T-helper 17 cell (primary cell): Measurements from ENCODE around the gene CARF. TPM values are rescaled to one million over a fixed set of nuclear protein-coding genes. Genes with fewer than 3 reads are reported as not detected.

Source experiments
- ATAC-seq: fragments of 150-1000 bp; cut with Tn5 transposase; 2 replicates; pipeline ENCODE4 v1.10.0; 2021; ENCODE audit warnings: mild to moderate bottlenecking, moderate library complexity
- DNase-seq, 3 donors: peaks; one replicate each; pipeline versions ENCODE4 v3.0.0 to v3.0.0-alpha.2; 2020 to 2021
- H3K9me3 ChIP-seq: one replicate; pipeline ENCODE4 v1.7.0; 2013; ENCODE audit warnings: low read length, mild to moderate bottlenecking; ENCODE audit not compliant: control insufficient read depth, poor library complexity, severe bottlenecking
- H3K27ac Mint-ChIP-seq: one replicate; pipeline ENCODE4 v1.8.0; 2022; ENCODE audit warnings: mild to moderate bottlenecking, moderate library complexity, mixed read lengths
- H3K27me3 Mint-ChIP-seq: one replicate; pipeline ENCODE4 v1.8.0; 2022; ENCODE audit warnings: mixed read lengths
- H3K36me3 Mint-ChIP-seq: one replicate; pipeline ENCODE4 v1.8.0; 2022; ENCODE audit warnings: low read depth, mixed read lengths
- H3K4me1 Mint-ChIP-seq: one replicate; pipeline ENCODE4 v1.8.0; 2022; ENCODE audit warnings: mild to moderate bottlenecking, mixed read lengths
- H3K4me3 Mint-ChIP-seq: one replicate; pipeline ENCODE4 v1.8.0; 2022; ENCODE audit warnings: mild to moderate bottlenecking, moderate library complexity, mixed read lengths
- total RNA-seq, 4 donors: library from RNA in 2 of 4; stranded (reverse) in 2 of 4; gene quantifications; one replicate each; pipeline ENCODE4 v1.2.3 and lab custom pipeline; 2022 to 2026

CARF gene
- total RNA-seq, 2 donors from 2014 or later: 10.5 to 11.5 TPM

DNA sequence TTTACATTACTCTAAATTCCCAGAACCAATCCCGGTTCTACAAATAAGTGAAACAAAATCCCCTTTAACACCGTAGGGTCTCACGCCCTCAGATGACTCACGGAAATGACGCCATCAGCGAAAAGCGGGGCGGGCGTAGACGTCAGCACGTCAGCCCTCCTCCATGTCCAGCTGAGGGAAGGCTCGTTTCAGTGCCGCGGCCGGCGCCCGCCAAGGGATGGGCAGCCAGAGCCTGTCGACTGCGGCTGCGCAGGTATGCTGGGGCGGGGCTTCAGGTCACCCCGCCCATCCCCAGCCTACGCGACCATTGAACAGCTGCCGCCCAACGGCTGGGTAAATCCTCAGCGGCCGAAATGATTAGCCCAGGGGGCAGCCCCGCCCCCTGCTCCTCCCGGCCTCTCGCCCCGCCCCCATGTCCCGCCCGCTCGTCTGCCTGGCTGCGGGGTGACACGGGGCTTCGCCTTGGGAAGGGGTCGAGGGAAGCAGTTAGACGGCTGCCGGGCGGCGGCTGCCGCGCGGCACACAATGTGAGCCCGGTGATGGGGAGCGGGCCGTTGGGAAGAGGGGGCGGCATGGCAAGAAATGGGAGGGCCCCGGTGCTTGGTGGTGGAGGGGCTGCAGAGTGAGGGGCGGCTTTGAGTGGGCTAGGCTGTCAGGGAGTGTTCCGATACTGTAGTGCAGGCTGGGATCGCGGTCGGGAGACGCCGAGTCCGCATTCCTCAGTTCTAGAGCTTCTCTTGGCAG, 102.6 kb downstream of the CARF start, which contains the start of gene NBEAL1:
TSS of gene NBEAL1 (plus strand) at position 420 of the 744 bp plus-strand sequence. CDS start 1,510 bp downstream, outside the sequence.
- Mint-ChIP-seq H3K27ac (peak within 1 kb of the TSS; percentile 97), H3K27me3 (no peaks in the 10 kb centered on the region), H3K4me3 (peak within 1 kb of the TSS; percentile 95), H3K36me3 (peaks cover 4% of the 10 kb centered on the region), H3K4me1 (peaks cover 28% of the 10 kb centered on the region)
- ATAC-seq (peak; percentile 92), DNase-seq (peak; percentile 95 to 96 (median 95))
- H3K9me3 ChIP-seq: no peaks in the 10 kb centered on the region

DNA sequence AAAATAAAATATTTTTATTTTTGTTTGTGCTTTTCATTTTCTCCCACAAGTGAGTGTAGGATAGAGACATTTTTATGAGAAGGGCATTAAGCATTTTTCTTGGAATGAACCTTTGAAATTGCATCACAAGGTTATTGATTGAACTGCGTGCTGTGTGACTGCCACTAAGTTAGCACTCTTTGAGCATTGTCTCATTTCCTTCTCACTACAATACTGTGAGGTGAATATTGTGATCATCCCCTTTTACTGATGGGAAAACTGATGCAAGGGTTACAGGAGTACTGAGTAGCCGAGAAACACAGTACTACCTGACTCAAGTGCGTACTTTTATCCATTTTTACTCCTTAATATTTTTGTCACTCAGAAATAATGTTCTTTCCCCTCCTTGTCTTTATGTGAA, 104.6 kb downstream of the CARF start:
- no peak for ATAC-seq
- Mint-ChIP-seq H3K4me1 (peaks cover 28% of the 10 kb centered on the region), H3K27ac (no peak overlapping the region), H3K4me3 (peak overlapping the region; percentile 25), H3K36me3 (peaks cover 4% of the 10 kb centered on the region), H3K27me3 (no peaks in the 10 kb centered on the region)
- DNase-seq: no peak
- H3K9me3 ChIP-seq: no peaks in the 10 kb centered on the region

GRCh38 chr2:203018181-203018580, 106.1 kb downstream of the CARF start:
- H3K27ac Mint-ChIP-seq: peak overlapping the region; percentile 54
- no peaks in the 10 kb centered on the region for H3K9me3 ChIP-seq
- ATAC-seq (no peak), DNase-seq (no peak)
- peaks cover 21% of the 10 kb centered on the region for H3K4me1 Mint-ChIP-seq
- no peak overlapping the region for H3K4me3 Mint-ChIP-seq
- no peaks in the 10 kb centered on the region for H3K27me3 Mint-ChIP-seq
- H3K36me3 Mint-ChIP-seq: peaks cover 4% of the 10 kb centered on the region

DNA sequence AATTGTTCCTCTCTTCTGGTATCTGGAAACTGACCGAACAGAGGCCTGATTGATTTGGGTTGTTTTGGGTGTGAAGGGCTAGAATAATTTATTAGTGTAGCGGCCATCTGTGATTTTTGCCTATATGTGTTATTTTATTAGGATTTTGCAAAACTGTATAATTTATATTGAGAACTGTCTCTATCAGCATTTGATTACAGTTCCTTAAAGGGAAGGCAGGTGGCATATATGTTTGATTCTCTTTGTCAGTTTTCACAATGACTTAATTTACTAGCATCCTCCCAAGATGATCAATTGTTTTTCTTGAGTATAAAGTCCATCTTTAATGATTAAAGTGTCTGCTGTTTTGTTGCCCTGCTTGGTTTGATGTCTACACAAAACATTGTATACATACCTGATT, 107.1 kb downstream of the CARF start:
- no peak for ATAC-seq
- no peaks in the 10 kb centered on the region for H3K9me3 ChIP-seq
- DNase-seq: no peak
- Mint-ChIP-seq H3K4me1 (peaks cover 16% of the 10 kb centered on the region), H3K27me3 (no peaks in the 10 kb centered on the region), H3K4me3 (no peak overlapping the region), H3K36me3 (peaks cover 5% of the 10 kb centered on the region), H3K27ac (peak overlapping the region; percentile 54)

- no peak overlapping the region for H3K27ac Mint-ChIP-seq
- DNase-seq (no peak), ATAC-seq (no peak)
- H3K27me3 Mint-ChIP-seq: no peaks in the 10 kb centered on the region
- no peak overlapping the region for H3K4me3 Mint-ChIP-seq
- no peaks in the 10 kb centered on the region for H3K9me3 ChIP-seq
- peaks cover 12% of the 10 kb centered on the region for H3K4me1 Mint-ChIP-seq
- H3K36me3 Mint-ChIP-seq: peaks cover 5% of the 10 kb centered on the region
Measured at GRCh38 chr2:203021991-203022390, 109.9 kb downstream of the CARF start.

- peak overlapping the region; percentile 0 for H3K27ac Mint-ChIP-seq
- no peaks in the 10 kb centered on the region for H3K9me3 ChIP-seq
- H3K4me3 Mint-ChIP-seq: no peak overlapping the region
- ATAC-seq (no peak), DNase-seq (no peak)
- H3K36me3 Mint-ChIP-seq: peaks cover 5% of the 10 kb centered on the region
- H3K4me1 Mint-ChIP-seq: peaks cover 12% of the 10 kb centered on the region
- no peaks in the 10 kb centered on the region for H3K27me3 Mint-ChIP-seq
Measured at GRCh38 chr2:203022751-203023150, 110.7 kb downstream of the CARF start.

DNA sequence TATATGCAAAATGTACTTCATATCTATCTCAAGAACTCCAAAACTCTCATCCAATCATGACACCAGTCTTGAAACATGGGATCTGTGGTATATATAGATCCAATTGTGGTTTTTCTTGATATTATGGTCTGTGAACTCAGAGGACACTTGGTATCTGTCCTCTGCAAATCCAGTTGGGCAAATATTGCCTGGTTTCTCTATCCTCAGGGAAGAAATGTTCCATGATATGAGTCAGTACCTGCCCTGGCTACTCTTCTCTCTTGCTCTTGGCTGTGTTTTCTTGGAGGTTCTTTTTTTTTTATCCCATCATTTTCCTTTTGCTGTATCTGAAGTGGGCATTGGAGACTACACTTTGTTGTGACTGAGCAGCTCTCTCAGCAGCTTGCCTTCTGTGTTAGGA, 113.5 kb downstream of the CARF start:
- H3K9me3 ChIP-seq: no peaks in the 10 kb centered on the region
- Mint-ChIP-seq H3K27ac (no peak overlapping the region), H3K36me3 (peaks cover 2% of the 10 kb centered on the region), H3K4me3 (no peak overlapping the region), H3K4me1 (peaks cover 2% of the 10 kb centered on the region), H3K27me3 (no peaks in the 10 kb centered on the region)
- no peak for DNase-seq
- no peak for ATAC-seq

- Mint-ChIP-seq H3K4me1 (peaks cover 6% of the 10 kb centered on the region), H3K27ac (no peak overlapping the region), H3K36me3 (no peaks in the 10 kb centered on the region), H3K4me3 (no peak overlapping the region), H3K27me3 (no peaks in the 10 kb centered on the region)
- ATAC-seq: no peak
- DNase-seq: no peak
- H3K9me3 ChIP-seq: no peaks in the 10 kb centered on the region
Measured at GRCh38 chr2:203030545-203030944, 118.5 kb downstream of the CARF start.

- ATAC-seq (no peak), DNase-seq (no peak)
- Mint-ChIP-seq H3K4me3 (no peak overlapping the region), H3K36me3 (no peaks in the 10 kb centered on the region), H3K4me1 (peaks cover 4% of the 10 kb centered on the region), H3K27me3 (no peaks in the 10 kb centered on the region), H3K27ac (no peak overlapping the region)
- H3K9me3 ChIP-seq: no peaks in the 10 kb centered on the region
Measured at GRCh38 chr2:203030991-203031390, 118.9 kb downstream of the CARF start.

DNA sequence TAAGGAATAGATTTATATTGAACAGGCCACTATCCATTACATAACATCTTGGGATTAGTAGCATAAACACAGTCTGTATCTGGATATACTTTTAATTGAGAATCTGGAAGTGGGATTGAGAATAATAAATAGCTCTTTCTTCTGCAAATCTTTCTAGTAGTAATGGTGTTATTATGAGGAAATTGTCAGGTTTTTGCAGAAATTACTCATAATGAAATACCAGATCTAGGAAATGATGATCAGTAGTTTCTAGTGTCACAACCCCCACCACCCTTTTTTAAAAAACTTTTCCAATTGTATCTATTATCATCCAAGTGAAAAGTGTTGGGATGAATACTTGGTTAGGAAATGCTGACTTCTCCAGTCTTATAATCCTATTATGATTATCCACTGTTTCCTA, 121.3 kb downstream of the CARF start:
- Mint-ChIP-seq H3K27ac (no peak overlapping the region), H3K4me3 (no peak overlapping the region), H3K4me1 (peaks cover 4% of the 10 kb centered on the region), H3K36me3 (no peaks in the 10 kb centered on the region), H3K27me3 (no peaks in the 10 kb centered on the region)
- no peak for DNase-seq
- H3K9me3 ChIP-seq: no peaks in the 10 kb centered on the region
- ATAC-seq: no peak

DNA sequence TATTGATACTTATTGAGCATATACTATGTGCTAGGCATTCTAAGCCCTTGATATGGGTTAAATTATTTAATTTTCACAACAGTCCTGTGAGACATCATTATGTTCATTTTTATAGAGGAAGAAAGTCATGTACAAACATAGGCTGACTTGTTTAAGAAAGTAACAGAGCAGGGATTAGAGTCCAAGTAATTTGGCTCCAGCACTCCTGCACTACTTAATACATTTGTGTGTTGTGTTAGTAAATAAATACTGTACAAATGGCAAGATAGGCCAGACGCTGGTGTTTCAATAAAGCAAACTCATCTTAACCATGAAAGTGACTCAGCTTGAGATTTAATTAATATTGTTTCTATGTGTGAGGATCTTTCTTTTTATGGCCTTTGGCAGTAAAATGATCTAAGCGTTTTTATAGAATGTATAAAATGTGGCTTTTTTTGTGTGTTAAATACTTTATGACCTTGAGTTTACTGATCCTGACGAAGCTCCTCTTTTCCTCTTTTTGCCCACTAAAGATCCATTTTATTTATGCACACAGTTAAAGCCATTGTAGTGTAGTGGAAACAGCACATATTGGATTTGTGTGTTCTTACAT, 123.9 kb downstream of the CARF start:
- H3K36me3 Mint-ChIP-seq: peaks cover 4% of the 10 kb centered on the region
- DNase-seq (no peak), ATAC-seq (no peak)
- no peak overlapping the region for H3K4me3 Mint-ChIP-seq
- H3K27me3 Mint-ChIP-seq: no peaks in the 10 kb centered on the region
- no peak overlapping the region for H3K27ac Mint-ChIP-seq
- no peaks in the 10 kb centered on the region for H3K9me3 ChIP-seq
- peaks cover 4% of the 10 kb centered on the region for H3K4me1 Mint-ChIP-seq
